GM12892 (cell line): ENCODE data around the gene ETV2.

ENCODE experiments used
- POLR2A ChIP-seq: IDR thresholded peaks from 2 replicates; pipeline ENCODE4 v1.6.1; 2011; ENCODE audit warnings: low read depth, low read length, control low read depth
- POLR2AphosphoS5 ChIP-seq: IDR thresholded peaks from 2 replicates; pipeline ENCODE4 v1.6.1; 2011; ENCODE audit warnings: low read depth, low read length, control low read depth
- TAF1 ChIP-seq: IDR thresholded peaks from 2 replicates; pipeline ENCODE4 v1.6.1; 2011; ENCODE audit warnings: low read depth, mild to moderate bottlenecking, control low read depth, low read length, borderline replicate concordance

GRCh38 chr19:35608251-35608650, 33.3 kb upstream of the ETV2 start:
- TF ChIP-seq POLR2AphosphoS5 (no peak), POLR2A (no peak), TAF1 (no peak)
